ENCODE results near the gene STUM.

DNA sequence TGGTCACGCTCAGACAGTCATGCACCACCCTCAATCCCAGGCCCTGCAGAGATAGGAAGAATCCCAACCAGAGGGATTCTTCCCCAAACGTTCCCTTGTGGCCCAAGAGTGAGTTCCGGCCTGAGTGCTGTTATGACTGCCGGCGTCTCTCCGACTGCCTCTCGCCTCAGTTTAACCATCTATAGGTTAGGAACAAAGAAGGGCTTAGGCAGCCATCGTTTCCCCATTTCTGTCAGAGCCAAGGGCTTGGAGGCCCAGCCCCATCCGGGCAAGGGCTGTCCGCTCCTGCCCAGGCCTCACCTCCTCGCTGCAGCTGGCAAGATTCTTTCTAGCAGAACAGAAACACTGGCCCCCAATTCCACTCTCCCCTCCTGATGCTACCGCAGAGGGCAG is 58.7 kb downstream of the STUM start:
- TF ChIP-seq, protein P1, sequence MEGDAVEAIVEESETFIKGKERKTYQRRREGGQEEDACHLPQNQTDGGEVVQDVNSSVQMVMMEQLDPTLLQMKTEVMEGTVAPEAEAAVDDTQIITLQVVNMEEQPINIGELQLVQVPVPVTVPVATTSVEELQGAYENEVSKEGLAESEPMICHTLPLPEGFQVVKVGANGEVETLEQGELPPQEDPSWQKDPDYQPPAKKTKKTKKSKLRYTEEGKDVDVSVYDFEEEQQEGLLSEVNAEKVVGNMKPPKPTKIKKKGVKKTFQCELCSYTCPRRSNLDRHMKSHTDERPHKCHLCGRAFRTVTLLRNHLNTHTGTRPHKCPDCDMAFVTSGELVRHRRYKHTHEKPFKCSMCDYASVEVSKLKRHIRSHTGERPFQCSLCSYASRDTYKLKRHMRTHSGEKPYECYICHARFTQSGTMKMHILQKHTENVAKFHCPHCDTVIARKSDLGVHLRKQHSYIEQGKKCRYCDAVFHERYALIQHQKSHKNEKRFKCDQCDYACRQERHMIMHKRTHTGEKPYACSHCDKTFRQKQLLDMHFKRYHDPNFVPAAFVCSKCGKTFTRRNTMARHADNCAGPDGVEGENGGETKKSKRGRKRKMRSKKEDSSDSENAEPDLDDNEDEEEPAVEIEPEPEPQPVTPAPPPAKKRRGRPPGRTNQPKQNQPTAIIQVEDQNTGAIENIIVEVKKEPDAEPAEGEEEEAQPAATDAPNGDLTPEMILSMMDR (conservative IDR thresholded peaks at IDR 0.05; ENCODE audit: low read depth in 2 of 2): no peak
- no peak for TF ChIP-seq POLR2AphosphoS5 (IDR thresholded peaks at IDR 0.05; ENCODE audit: low read depth)
- TF ChIP-seq EZH2 (IDR thresholded peaks at IDR 0.05; ENCODE audit: low read depth, unreplicated experiment): no peak
- TF ChIP-seq EZH2phosphoT487 (IDR thresholded peaks at IDR 0.05; ENCODE audit: unreplicated experiment): no peak
- TF ChIP-seq, protein P2, sequence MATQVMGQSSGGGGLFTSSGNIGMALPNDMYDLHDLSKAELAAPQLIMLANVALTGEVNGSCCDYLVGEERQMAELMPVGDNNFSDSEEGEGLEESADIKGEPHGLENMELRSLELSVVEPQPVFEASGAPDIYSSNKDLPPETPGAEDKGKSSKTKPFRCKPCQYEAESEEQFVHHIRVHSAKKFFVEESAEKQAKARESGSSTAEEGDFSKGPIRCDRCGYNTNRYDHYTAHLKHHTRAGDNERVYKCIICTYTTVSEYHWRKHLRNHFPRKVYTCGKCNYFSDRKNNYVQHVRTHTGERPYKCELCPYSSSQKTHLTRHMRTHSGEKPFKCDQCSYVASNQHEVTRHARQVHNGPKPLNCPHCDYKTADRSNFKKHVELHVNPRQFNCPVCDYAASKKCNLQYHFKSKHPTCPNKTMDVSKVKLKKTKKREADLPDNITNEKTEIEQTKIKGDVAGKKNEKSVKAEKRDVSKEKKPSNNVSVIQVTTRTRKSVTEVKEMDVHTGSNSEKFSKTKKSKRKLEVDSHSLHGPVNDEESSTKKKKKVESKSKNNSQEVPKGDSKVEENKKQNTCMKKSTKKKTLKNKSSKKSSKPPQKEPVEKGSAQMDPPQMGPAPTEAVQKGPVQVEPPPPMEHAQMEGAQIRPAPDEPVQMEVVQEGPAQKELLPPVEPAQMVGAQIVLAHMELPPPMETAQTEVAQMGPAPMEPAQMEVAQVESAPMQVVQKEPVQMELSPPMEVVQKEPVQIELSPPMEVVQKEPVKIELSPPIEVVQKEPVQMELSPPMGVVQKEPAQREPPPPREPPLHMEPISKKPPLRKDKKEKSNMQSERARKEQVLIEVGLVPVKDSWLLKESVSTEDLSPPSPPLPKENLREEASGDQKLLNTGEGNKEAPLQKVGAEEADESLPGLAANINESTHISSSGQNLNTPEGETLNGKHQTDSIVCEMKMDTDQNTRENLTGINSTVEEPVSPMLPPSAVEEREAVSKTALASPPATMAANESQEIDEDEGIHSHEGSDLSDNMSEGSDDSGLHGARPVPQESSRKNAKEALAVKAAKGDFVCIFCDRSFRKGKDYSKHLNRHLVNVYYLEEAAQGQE (IDR thresholded peaks at IDR 0.05; ENCODE audit: unreplicated experiment): no peak
- TF ChIP-seq NANOG (IDR thresholded peaks at IDR 0.05; ENCODE audit: borderline replicate concordance): no peak
- TF ChIP-seq ZNF331 (CRISPR knock-in tag; IDR thresholded peaks at IDR 0.05; ENCODE audit: low read depth): no peak
- TF ChIP-seq, protein P3, sequence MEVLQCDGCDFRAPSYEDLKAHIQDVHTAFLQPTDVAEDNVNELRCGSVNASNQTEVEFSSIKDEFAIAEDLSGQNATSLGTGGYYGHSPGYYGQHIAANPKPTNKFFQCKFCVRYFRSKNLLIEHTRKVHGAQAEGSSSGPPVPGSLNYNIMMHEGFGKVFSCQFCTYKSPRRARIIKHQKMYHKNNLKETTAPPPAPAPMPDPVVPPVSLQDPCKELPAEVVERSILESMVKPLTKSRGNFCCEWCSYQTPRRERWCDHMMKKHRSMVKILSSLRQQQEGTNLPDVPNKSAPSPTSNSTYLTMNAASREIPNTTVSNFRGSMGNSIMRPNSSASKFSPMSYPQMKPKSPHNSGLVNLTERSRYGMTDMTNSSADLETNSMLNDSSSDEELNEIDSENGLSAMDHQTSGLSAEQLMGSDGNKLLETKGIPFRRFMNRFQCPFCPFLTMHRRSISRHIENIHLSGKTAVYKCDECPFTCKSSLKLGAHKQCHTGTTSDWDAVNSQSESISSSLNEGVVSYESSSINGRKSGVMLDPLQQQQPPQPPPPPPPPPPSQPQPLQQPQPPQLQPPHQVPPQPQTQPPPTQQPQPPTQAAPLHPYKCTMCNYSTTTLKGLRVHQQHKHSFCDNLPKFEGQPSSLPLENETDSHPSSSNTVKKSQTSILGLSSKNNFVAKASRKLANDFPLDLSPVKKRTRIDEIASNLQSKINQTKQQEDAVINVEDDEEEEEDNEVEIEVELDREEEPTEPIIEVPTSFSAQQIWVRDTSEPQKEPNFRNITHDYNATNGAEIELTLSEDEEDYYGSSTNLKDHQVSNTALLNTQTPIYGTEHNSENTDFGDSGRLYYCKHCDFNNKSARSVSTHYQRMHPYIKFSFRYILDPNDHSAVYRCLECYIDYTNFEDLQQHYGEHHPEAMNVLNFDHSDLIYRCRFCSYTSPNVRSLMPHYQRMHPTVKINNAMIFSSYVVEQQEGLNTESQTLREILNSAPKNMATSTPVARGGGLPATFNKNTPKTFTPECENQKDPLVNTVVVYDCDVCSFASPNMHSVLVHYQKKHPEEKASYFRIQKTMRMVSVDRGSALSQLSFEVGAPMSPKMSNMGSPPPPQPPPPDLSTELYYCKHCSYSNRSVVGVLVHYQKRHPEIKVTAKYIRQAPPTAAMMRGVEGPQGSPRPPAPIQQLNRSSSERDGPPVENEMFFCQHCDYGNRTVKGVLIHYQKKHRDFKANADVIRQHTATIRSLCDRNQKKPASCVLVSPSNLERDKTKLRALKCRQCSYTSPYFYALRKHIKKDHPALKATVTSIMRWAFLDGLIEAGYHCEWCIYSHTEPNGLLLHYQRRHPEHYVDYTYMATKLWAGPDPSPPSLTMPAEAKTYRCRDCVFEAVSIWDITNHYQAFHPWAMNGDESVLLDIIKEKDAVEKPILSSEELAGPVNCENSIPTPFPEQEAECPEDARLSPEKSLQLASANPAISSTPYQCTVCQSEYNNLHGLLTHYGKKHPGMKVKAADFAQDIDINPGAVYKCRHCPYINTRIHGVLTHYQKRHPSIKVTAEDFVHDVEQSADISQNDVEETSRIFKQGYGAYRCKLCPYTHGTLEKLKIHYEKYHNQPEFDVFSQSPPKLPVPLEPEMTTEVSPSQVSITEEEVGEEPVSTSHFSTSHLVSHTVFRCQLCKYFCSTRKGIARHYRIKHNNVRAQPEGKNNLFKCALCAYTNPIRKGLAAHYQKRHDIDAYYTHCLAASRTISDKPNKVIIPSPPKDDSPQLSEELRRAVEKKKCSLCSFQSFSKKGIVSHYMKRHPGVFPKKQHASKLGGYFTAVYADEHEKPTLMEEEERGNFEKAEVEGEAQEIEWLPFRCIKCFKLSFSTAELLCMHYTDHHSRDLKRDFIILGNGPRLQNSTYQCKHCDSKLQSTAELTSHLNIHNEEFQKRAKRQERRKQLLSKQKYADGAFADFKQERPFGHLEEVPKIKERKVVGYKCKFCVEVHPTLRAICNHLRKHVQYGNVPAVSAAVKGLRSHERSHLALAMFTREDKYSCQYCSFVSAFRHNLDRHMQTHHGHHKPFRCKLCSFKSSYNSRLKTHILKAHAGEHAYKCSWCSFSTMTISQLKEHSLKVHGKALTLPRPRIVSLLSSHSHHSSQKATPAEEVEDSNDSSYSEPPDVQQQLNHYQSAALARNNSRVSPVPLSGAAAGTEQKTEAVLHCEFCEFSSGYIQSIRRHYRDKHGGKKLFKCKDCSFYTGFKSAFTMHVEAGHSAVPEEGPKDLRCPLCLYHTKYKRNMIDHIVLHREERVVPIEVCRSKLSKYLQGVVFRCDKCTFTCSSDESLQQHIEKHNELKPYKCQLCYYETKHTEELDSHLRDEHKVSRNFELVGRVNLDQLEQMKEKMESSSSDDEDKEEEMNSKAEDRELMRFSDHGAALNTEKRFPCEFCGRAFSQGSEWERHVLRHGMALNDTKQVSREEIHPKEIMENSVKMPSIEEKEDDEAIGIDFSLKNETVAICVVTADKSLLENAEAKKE (CRISPR knock-in tag; IDR thresholded peaks at IDR 0.05): no peak
- TF ChIP-seq CREB1 (CRISPR knock-in tag; IDR thresholded peaks at IDR 0.05; ENCODE audit: low read depth): no peak
- no peak for TF ChIP-seq STAT1 (IDR thresholded peaks at IDR 0.05; ENCODE audit: unreplicated experiment)
